Activated naive CD8-positive, alpha-beta T cell (primary cell): Measurements from ENCODE around the gene GANAB.
A peak's percentile ranks its signal among the peaks of the same experiment; 100 is the strongest.
"Not testable (repeated sequence)": the region's sequence is repeated elsewhere in the genome, so short reads cannot be mapped to it uniquely, and the experiment has no call there.

ENCODE experiments used
- H3K27ac Mint-ChIP-seq: one replicate; pipeline ENCODE4 v1.8.0; 2021; ENCODE audit warnings: mixed read lengths
- H3K27me3 Mint-ChIP-seq: one replicate; pipeline ENCODE4 v1.8.0; 2021; ENCODE audit warnings: mixed read lengths
- H3K36me3 Mint-ChIP-seq: one replicate; pipeline ENCODE4 v1.8.0; 2021; ENCODE audit warnings: mixed read lengths
- H3K4me1 Mint-ChIP-seq: one replicate; pipeline ENCODE4 v1.8.0; 2021; ENCODE audit warnings: low read depth, mixed read lengths
- H3K4me3 Mint-ChIP-seq: one replicate; pipeline ENCODE4 v1.8.0; 2021; ENCODE audit warnings: mild to moderate bottlenecking, mixed read lengths
- H3K9me3 Mint-ChIP-seq: one replicate; pipeline ENCODE4 v1.8.0; 2021; ENCODE audit warnings: low read depth, mixed read lengths

Gene GANAB

GRCh38 chr11:62645946-62646824 is at the start of gene GANAB:
GANAB (minus strand) TSS chr11:62646613; CDS start chr11:62646599, 14 bp downstream.
- no peaks in the 10 kb centered on the region for H3K9me3 Mint-ChIP-seq
- H3K4me3 Mint-ChIP-seq: peak within 1 kb of the TSS; percentile 99
- H3K4me1 Mint-ChIP-seq: peaks cover 34% of the 10 kb centered on the region
- H3K27me3 Mint-ChIP-seq: no peaks in the 10 kb centered on the region
- H3K36me3 Mint-ChIP-seq: no peaks in the 10 kb centered on the region
- H3K27ac Mint-ChIP-seq: peak within 1 kb of the TSS; percentile 98

DNA sequence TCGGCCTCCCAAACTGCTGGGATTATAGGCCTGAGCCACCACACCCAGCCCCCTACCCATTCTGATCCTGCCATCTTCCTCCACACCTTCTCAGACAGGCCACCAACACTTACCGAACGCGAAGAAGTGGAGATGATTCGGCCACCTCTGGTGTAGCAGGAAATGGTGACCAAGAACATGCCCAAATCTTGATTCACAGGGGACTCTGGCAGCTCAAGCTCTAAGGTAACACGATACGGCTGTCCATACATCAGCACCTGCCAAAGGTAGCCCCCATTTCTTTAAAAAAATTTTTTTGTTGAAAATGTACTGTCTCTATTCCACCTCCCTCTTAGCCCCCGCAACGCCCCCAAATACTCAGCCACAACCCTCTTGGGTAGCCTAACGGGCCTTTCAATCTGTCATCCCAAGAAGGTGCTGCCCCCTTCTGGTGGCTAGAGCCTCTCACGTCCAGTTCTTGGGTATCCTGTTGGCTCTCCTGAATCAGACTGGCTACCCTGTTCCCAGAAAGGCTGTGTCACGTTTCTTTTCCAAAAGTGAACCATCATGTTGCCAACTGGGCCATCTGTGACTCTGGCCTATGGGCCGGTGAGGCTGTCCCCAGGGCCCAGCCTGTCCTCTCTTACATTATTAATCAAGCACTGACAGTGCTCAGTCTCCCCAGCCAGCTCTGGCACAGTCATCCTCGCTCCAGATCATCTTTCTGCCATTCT is 48.2 kb upstream of the GANAB start:
- Mint-ChIP-seq H3K9me3 (no peaks in the 10 kb centered on the region), H3K36me3 (peaks cover 2% of the 10 kb centered on the region), H3K27me3 (no peaks in the 10 kb centered on the region), H3K27ac (no peak overlapping the region), H3K4me1 (peaks cover 3% of the 10 kb centered on the region), H3K4me3 (no peak overlapping the region)

DNA sequence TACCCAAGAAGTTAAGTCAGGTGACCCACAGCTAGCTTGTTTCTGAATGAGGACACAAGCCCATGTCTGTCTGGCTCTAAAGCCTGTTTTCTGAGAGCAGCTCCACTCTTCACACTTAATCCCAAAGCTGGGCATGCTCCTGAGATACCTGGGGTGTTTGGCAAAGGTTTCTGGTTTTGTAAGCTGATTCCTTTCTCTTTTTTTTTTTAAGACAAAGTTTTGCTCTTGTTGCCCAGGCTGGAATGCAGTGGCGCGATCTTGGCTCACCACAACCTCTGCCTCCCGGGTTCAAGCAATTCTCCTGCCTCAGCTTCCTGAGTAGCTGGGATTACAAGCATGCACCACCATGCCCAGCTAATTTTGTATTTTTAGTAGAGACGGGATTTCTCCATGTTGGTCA is 47.2 kb upstream of the GANAB start:
- not testable (repeated sequence) for H3K27ac Mint-ChIP-seq, H3K36me3 Mint-ChIP-seq, H3K27me3 Mint-ChIP-seq, H3K4me3 Mint-ChIP-seq, H3K4me1 Mint-ChIP-seq, H3K9me3 Mint-ChIP-seq

- Mint-ChIP-seq H3K27me3 (peaks cover 2% of the 10 kb centered on the region), H3K4me1 (peaks cover under 1% of the 10 kb centered on the region), H3K4me3 (no peak within 1 kb of the TSS), H3K36me3 (peaks cover 2% of the 10 kb centered on the region), H3K9me3 (no peaks in the 10 kb centered on the region), H3K27ac (no peak within 1 kb of the TSS)
Measured at GRCh38 chr11:62689421-62690183, 43.2 kb upstream of the GANAB start, which contains the start of gene LRRN4CL. LRRN4CL (minus strand) TSS chr11:62689530; CDS start chr11:62688508, 1,022 bp downstream.

DNA sequence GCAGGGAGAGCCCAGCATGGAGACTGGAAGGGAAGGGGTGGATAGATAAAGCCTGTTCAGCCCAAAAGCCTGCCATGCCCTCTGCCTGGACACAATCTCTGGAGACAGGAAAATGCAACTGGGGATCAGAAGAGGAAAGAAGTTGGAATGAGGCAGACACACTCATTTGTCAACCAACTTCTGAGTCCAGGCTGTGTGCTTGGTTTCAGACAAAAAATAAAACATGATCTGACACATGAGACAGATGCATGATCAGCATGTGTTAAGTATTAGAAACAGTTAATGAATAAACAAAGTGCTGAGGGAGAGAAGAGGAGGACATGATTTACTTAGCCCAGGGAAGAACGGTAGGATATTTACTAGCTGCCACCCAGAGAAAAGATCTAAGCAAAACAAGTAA is 42.1 kb upstream of the GANAB start:
- Mint-ChIP-seq H3K9me3 (no peaks in the 10 kb centered on the region), H3K36me3 (peaks cover 2% of the 10 kb centered on the region), H3K4me3 (no peak overlapping the region), H3K27me3 (peaks cover 2% of the 10 kb centered on the region), H3K27ac (no peak overlapping the region), H3K4me1 (no peaks in the 10 kb centered on the region)

- Mint-ChIP-seq H3K27me3 (peaks cover 2% of the 10 kb centered on the region), H3K27ac (no peak overlapping the region), H3K9me3 (no peaks in the 10 kb centered on the region), H3K4me1 (no peaks in the 10 kb centered on the region), H3K4me3 (no peak overlapping the region), H3K36me3 (peaks cover 2% of the 10 kb centered on the region)
Measured at GRCh38 chr11:62687508-62688396, 41.3 kb upstream of the GANAB start.

GRCh38 chr11:62682518-62682917 is 36.1 kb upstream of the GANAB start:
- Mint-ChIP-seq H3K27ac (no peak overlapping the region), H3K4me1 (peaks cover 20% of the 10 kb centered on the region), H3K9me3 (no peaks in the 10 kb centered on the region), H3K4me3 (no peak overlapping the region), H3K36me3 (no peaks in the 10 kb centered on the region), H3K27me3 (peaks cover 2% of the 10 kb centered on the region)

GRCh38 chr11:62680825-62681240 is 34.4 kb upstream of the GANAB start:
- Mint-ChIP-seq H3K27me3 (no peaks in the 10 kb centered on the region), H3K27ac (peak overlapping the region; percentile 66), H3K9me3 (no peaks in the 10 kb centered on the region), H3K4me3 (peak overlapping the region; percentile 51), H3K36me3 (no peaks in the 10 kb centered on the region), H3K4me1 (peaks cover 33% of the 10 kb centered on the region)

GRCh38 chr11:62678770-62679696 is 32.6 kb upstream of the GANAB start, which contains the start of gene UBXN1:
UBXN1 (minus strand) TSS chr11:62679073; CDS start chr11:62678923, 150 bp downstream.
- Mint-ChIP-seq H3K36me3 (no peaks in the 10 kb centered on the region), H3K27me3 (no peaks in the 10 kb centered on the region), H3K4me1 (peaks cover 39% of the 10 kb centered on the region), H3K27ac (peak within 1 kb of the TSS; percentile 93), H3K4me3 (peak within 1 kb of the TSS; percentile 91), H3K9me3 (no peaks in the 10 kb centered on the region)

GRCh38 chr11:62678433-62678769 is 32.0 kb upstream of the GANAB start:
- H3K9me3 Mint-ChIP-seq: no peaks in the 10 kb centered on the region
- H3K27ac Mint-ChIP-seq: peak overlapping the region; percentile 93
- peaks cover 40% of the 10 kb centered on the region for H3K4me1 Mint-ChIP-seq
- no peaks in the 10 kb centered on the region for H3K36me3 Mint-ChIP-seq
- no peaks in the 10 kb centered on the region for H3K27me3 Mint-ChIP-seq
- peak overlapping the region; percentile 91 for H3K4me3 Mint-ChIP-seq

DNA sequence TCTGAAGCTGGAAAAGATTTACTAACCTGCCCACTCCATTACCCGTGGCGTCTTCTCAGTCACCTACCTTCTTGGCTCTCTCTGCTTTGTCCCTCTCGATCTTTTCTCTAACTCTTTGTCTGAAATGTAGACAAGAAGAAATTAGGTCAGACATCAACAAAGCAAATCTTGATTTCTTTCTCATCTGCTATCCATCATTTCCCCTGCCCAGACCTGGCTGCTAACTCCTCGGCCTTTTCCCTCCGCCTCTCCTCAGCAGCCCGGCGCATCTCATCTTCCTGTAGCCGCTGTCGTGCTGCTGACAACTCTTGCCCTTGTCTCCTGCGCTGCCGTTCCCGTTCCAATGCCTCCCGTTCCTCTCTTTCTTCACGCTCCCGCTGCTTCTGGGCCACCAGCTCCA is 31.3 kb upstream of the GANAB start:
- H3K4me1 Mint-ChIP-seq: peaks cover 46% of the 10 kb centered on the region

GRCh38 chr11:62677156-62677555 is 30.7 kb upstream of the GANAB start:
- Mint-ChIP-seq H3K27me3 (no peaks in the 10 kb centered on the region), H3K36me3 (no peaks in the 10 kb centered on the region), H3K4me1 (peaks cover 50% of the 10 kb centered on the region), H3K4me3 (peak overlapping the region; percentile 91), H3K27ac (peak overlapping the region; percentile 35), H3K9me3 (no peaks in the 10 kb centered on the region)

More for the DNA sequence above, 31.3 kb upstream of the GANAB start:
- H3K4me3 Mint-ChIP-seq: peak overlapping the region; percentile 91
- no peaks in the 10 kb centered on the region for H3K9me3 Mint-ChIP-seq
- peak overlapping the region; percentile 93 for H3K27ac Mint-ChIP-seq
- no peaks in the 10 kb centered on the region for H3K36me3 Mint-ChIP-seq
- no peaks in the 10 kb centered on the region for H3K27me3 Mint-ChIP-seq

DNA sequence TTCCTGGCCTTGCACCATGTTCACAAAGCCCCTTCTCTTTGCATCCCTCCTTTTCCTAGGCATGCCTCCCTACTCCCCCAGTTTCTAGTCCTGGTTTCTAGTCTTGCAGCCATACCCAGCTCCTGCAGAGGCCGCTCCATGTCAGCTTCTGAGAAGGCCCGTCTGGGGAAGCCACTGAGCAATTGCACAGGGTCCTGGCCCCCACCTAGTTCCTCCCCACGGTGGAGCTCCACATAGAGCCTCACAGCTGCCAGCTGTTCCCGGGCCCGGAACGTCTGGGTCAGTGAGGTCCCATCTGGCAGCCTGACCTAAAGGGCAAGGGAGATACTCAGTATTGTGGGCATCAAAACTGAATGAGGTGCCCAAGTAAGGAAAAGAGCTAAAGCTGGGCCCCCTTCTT is 30.3 kb upstream of the GANAB start:
- Mint-ChIP-seq H3K27ac (peak overlapping the region; percentile 35), H3K36me3 (no peaks in the 10 kb centered on the region), H3K9me3 (no peaks in the 10 kb centered on the region), H3K4me3 (peak overlapping the region; percentile 91), H3K4me1 (peaks cover 51% of the 10 kb centered on the region), H3K27me3 (no peaks in the 10 kb centered on the region)
